Measurements from ENCODE around the gene NOTO. TPM values are rescaled to one million over a fixed set of nuclear protein-coding genes. Genes with fewer than 3 reads are reported as not detected.
A peak's percentile ranks its signal among the peaks of the same experiment; 100 is the strongest.
"Not testable (repeated sequence)": the region's sequence is repeated elsewhere in the genome, so short reads cannot be mapped to it uniquely, and the experiment has no call there.

Gene NOTO
- total RNA-seq, 2 donors from 2014 or later = not detected

- TF ChIP-seq CTCF (IDR thresholded peaks at IDR 0.05) = no peak
- Histone ChIP-seq H3K4me3 (no peak overlapping the region), H3K4me1 (peaks cover 7% of the 10 kb centered on the region), H3K9me3 (no peaks in the 10 kb centered on the region), H3K27ac (no peak overlapping the region), H3K27me3 (peaks cover 9% of the 10 kb centered on the region), H3K9ac (ENCODE audit: low read depth in 2 of 2, low read length in 2 of 2) (no peak overlapping the region), H3K36me3 (no peaks in the 10 kb centered on the region)
- intact Hi-C loops (cut with DNase I) = no loop called here
- no peak for DNase-seq
These were observed 4.8 kb upstream of the NOTO start for GRCh38 chr2:73197579-73197978.

GRCh38 chr2:73200281-73200680 is 2.1 kb upstream of the NOTO start:
- H3K9ac ChIP-seq (ENCODE audit: low read depth in 2 of 2, low read length in 2 of 2); intact Hi-C loops (cut with DNase I); H3K4me3 ChIP-seq; H3K36me3 ChIP-seq; DNase-seq; H3K9me3 ChIP-seq; H3K27ac ChIP-seq: not testable (repeated sequence)
- Histone ChIP-seq H3K4me1 (peaks cover 12% of the 10 kb centered on the region), H3K27me3 (peaks cover 19% of the 10 kb centered on the region)

- Histone ChIP-seq H3K9me3 (no peaks in the 10 kb centered on the region), H3K4me1 (peaks cover 12% of the 10 kb centered on the region), H3K4me3 (no peak overlapping the region), H3K27ac (no peak overlapping the region), H3K9ac (ENCODE audit: low read depth in 2 of 2, low read length in 2 of 2) (peak overlapping the region in 1 of 2 donors; percentile 50), H3K27me3 (peaks cover 19% of the 10 kb centered on the region), H3K36me3 (no peaks in the 10 kb centered on the region)
- intact Hi-C loops (cut with DNase I) = no loop called here
- TF ChIP-seq CTCF (IDR thresholded peaks at IDR 0.05) = no peak
- DNase-seq = no peak
These were observed 794 bp downstream of the NOTO start for GRCh38 chr2:73203055-73203681.

GRCh38 chr2:73205611-73206010 is 3.2 kb downstream of the NOTO start:
- H3K4me1 ChIP-seq = peaks cover 12% of the 10 kb centered on the region
- TF ChIP-seq CTCF (IDR thresholded peaks at IDR 0.05) = no peak
- H3K9me3 ChIP-seq = no peaks in the 10 kb centered on the region
- H3K4me3 ChIP-seq = no peak overlapping the region
- H3K27ac ChIP-seq = no peak overlapping the region
- DNase-seq = no peak
- intact Hi-C loops (cut with DNase I) = no loop called here
- no peaks in the 10 kb centered on the region for H3K36me3 ChIP-seq
- no peak overlapping the region for H3K9ac ChIP-seq (ENCODE audit: low read depth in 2 of 2, low read length in 2 of 2)
- peaks cover 19% of the 10 kb centered on the region for H3K27me3 ChIP-seq

- no peak overlapping the region for H3K4me3 ChIP-seq
- no peak overlapping the region for H3K9ac ChIP-seq (ENCODE audit: low read depth in 2 of 2, low read length in 2 of 2)
- intact Hi-C loops (cut with DNase I) = no loop called here
- DNase-seq = no peak
- no peaks in the 10 kb centered on the region for H3K9me3 ChIP-seq
- H3K27ac ChIP-seq = no peak overlapping the region
- no peaks in the 10 kb centered on the region for H3K4me1 ChIP-seq
- TF ChIP-seq CTCF (IDR thresholded peaks at IDR 0.05) = no peak
- no peaks in the 10 kb centered on the region for H3K36me3 ChIP-seq
- peaks cover 3% of the 10 kb centered on the region for H3K27me3 ChIP-seq
These were observed 5.9 kb downstream of the NOTO start for GRCh38 chr2:73208258-73208657.

GRCh38 chr2:73210019-73210418 is 7.6 kb downstream of the NOTO start:
- intact Hi-C loops (cut with DNase I) = no loop called here
- Histone ChIP-seq H3K9me3 (no peaks in the 10 kb centered on the region), H3K36me3 (no peaks in the 10 kb centered on the region), H3K9ac (ENCODE audit: low read depth in 2 of 2, low read length in 2 of 2) (no peak overlapping the region), H3K27ac (no peak overlapping the region), H3K4me1 (no peaks in the 10 kb centered on the region), H3K27me3 (no peaks in the 10 kb centered on the region), H3K4me3 (no peak overlapping the region)
- no peak for TF ChIP-seq CTCF (IDR thresholded peaks at IDR 0.05)
- no peak for DNase-seq

Measured in colonic mucosa (tissue), 4 donors.